Astrocyte (in vitro differentiated cells and primary cell): ENCODE measurements around the gene TCF7L2.

ENCODE experiments used
- EZH2 ChIP-seq: IDR thresholded peaks from 2 replicates; pipeline ENCODE4 v1.6.1; 2012; ENCODE audit warnings: mild to moderate bottlenecking, low read length, inconsistent platforms; ENCODE audit not compliant: insufficient read depth
- TF ChIP-seq, protein P1 (sequence below): IDR thresholded peaks from 2 replicates; pipeline ENCODE4 v1.5.1; 2011; ENCODE audit warnings: low read depth, mild to moderate bottlenecking, inconsistent platforms, low read length, moderate library complexity; ENCODE audit not compliant: insufficient read depth

DNA sequence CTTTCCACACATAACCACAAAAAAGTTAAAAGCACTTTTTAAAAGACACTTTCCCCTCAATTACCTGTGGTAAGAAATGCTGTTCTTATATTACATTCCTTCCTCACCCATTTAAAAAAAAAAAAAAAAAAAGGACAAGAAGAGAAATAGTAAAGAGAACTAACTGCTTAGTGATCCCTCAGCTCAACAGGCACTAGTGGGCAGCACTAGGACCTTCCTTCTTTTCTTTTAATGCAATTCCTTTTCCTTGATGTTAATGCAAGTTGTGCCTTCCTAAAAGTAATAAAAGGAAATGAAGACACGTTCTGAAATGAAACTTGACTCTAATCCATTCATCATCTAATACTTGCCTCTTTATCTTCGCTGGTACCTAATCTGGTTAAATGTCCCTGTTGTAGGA lies 189.7 kb downstream of the TCF7L2 start:
- TF ChIP-seq, protein P1, sequence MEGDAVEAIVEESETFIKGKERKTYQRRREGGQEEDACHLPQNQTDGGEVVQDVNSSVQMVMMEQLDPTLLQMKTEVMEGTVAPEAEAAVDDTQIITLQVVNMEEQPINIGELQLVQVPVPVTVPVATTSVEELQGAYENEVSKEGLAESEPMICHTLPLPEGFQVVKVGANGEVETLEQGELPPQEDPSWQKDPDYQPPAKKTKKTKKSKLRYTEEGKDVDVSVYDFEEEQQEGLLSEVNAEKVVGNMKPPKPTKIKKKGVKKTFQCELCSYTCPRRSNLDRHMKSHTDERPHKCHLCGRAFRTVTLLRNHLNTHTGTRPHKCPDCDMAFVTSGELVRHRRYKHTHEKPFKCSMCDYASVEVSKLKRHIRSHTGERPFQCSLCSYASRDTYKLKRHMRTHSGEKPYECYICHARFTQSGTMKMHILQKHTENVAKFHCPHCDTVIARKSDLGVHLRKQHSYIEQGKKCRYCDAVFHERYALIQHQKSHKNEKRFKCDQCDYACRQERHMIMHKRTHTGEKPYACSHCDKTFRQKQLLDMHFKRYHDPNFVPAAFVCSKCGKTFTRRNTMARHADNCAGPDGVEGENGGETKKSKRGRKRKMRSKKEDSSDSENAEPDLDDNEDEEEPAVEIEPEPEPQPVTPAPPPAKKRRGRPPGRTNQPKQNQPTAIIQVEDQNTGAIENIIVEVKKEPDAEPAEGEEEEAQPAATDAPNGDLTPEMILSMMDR, result peak; percentile 31
- no peak for TF ChIP-seq EZH2
